IMR-90 (cell line): ENCODE measurements around the gene FABP7. TPM values are rescaled to one million over a fixed set of nuclear protein-coding genes. Genes with fewer than 3 reads are reported as not detected.

ENCODE experiments used
- ATAC-seq: fragments of 200-7000 bp; cut with Tn5 transposase; 2 replicates; pipeline ENCODE4 v1.9.1; 2020; ENCODE audit warnings: low read depth, mild to moderate bottlenecking, moderate library complexity
- BruUV-seq: library from RNA; stranded (reverse); fragments of 400-500 nt; replicated peaks from 2 replicates; lab custom pipeline; 2021; lab: Mats Ljungman, UMichigan
- CTCF ChIA-PET: fragments of 300-600 bp; formaldehyde crosslinking; extraction: SDS; loops from one replicate; lab custom pipeline; 2021; ENCODE audit warnings: antibody characterized with exemption; lab: Yijun Ruan, JAX
- POLR2A ChIA-PET: fragments of 300-600 bp; sonication (Branson Sonifier 250); formaldehyde crosslinking; loops from one replicate; lab custom pipeline; 2022; ENCODE audit warnings: antibody characterized with exemption; ENCODE audit not compliant: unreplicated experiment; lab: Charles Lee
- DNase-seq: peaks from one replicate; pipeline ENCODE4 v3.0.0; 2013
- H2AFZ ChIP-seq: replicated peaks from 2 replicates; pipeline ENCODE3; 2013; ENCODE audit warnings: low read length, mild to moderate bottlenecking; ENCODE audit not compliant: poor library complexity
- H2AK5ac ChIP-seq: 2 replicates; pipeline ENCODE4 v1.6.1; 2013; ENCODE audit warnings: low read depth, low read length, inconsistent platforms
- H2AK9ac ChIP-seq: replicated peaks from 2 replicates; pipeline ENCODE3; 2013; ENCODE audit warnings: mild to moderate bottlenecking, low read depth, low read length, moderate library complexity; ENCODE audit not compliant: poor library complexity
- H2BK120ac ChIP-seq: 2 replicates; pipeline ENCODE4 v1.6.1; 2013; ENCODE audit warnings: low read depth, low read length, inconsistent platforms
- H2BK15ac ChIP-seq: 3 replicates; pipeline ENCODE4 v1.6.1; 2013; ENCODE audit warnings: low read depth, low read length, inconsistent platforms
- H2BK20ac ChIP-seq: 2 replicates; pipeline ENCODE4 v1.6.1; 2013; ENCODE audit warnings: low read depth, mild to moderate bottlenecking, inconsistent platforms, low read length, moderate library complexity
- H2BK5ac ChIP-seq: 2 replicates; pipeline ENCODE4 v1.6.1; 2013; ENCODE audit warnings: mild to moderate bottlenecking, low read depth, low read length, inconsistent platforms; ENCODE audit not compliant: poor library complexity, severe bottlenecking
- H3K14ac ChIP-seq: replicated peaks from 2 replicates; pipeline ENCODE4 v1.6.1; 2013; ENCODE audit warnings: low read depth, low read length, inconsistent platforms
- H3K18ac ChIP-seq: 2 replicates; pipeline ENCODE4 v1.6.1; 2013; ENCODE audit warnings: low read depth, low read length, control low read depth
- H3K23ac ChIP-seq: 2 replicates; pipeline ENCODE4 v1.6.1; 2013; ENCODE audit warnings: low read depth, low read length, inconsistent platforms
- H3K27ac ChIP-seq: 2 replicates; pipeline ENCODE4 v1.5.1; 2013; ENCODE audit warnings: mild to moderate bottlenecking, control low read depth, low read length; ENCODE audit not compliant: insufficient read depth
- H3K27me3 ChIP-seq: 2 replicates; pipeline ENCODE4 v1.6.1; 2013; ENCODE audit warnings: low read length; ENCODE audit not compliant: control insufficient read depth, insufficient read depth
- H3K36me3 ChIP-seq: 2 replicates; pipeline ENCODE4 v1.6.1; 2013; ENCODE audit warnings: low read length, mixed read lengths; ENCODE audit not compliant: control insufficient read depth, insufficient read depth
- H3K4ac ChIP-seq: 2 replicates; pipeline ENCODE4 v1.6.1; 2013; ENCODE audit warnings: low read depth, low read length, inconsistent platforms
- H3K4me1 ChIP-seq: 2 replicates; pipeline ENCODE4 v1.6.1; 2013; ENCODE audit warnings: low read length, mixed read lengths; ENCODE audit not compliant: control insufficient read depth, insufficient read depth
- H3K4me2 ChIP-seq: 2 replicates; pipeline ENCODE4 v1.6.1; 2013; ENCODE audit warnings: low read depth, mild to moderate bottlenecking, control low read depth, low read length, moderate library complexity
- H3K4me3 ChIP-seq: 2 replicates; pipeline ENCODE4 v1.5.1; 2013; ENCODE audit warnings: low read depth, mild to moderate bottlenecking, control low read depth, low read length, moderate library complexity; ENCODE audit not compliant: insufficient read depth
- H3K56ac ChIP-seq: 2 replicates; pipeline ENCODE4 v1.6.1; 2013; ENCODE audit warnings: low read length, inconsistent platforms; ENCODE audit not compliant: insufficient read depth; ENCODE audit errors: extremely low read depth
- H3K79me1 ChIP-seq, 2 experiments: 2 replicates each; pipeline ENCODE4 v1.6.1; 2013; ENCODE audit warnings: low read length in 2 of 2, inconsistent platforms in 1 of 2, low read depth in 1 of 2
- H3K9ac ChIP-seq: 2 replicates; pipeline ENCODE4 v1.6.1; 2013; ENCODE audit warnings: low read depth, low read length, control low read depth
- H3K9me1 ChIP-seq: 2 replicates; pipeline ENCODE4 v1.6.1; 2013; ENCODE audit warnings: low read length, inconsistent platforms; ENCODE audit not compliant: insufficient read depth
- H3K9me3 ChIP-seq: 2 replicates; pipeline ENCODE4 v1.6.1; 2013; ENCODE audit warnings: low read length; ENCODE audit not compliant: control insufficient read depth, insufficient read depth
- H4K20me1 ChIP-seq: 2 replicates; pipeline ENCODE4 v1.6.1; 2013; ENCODE audit warnings: low read length, inconsistent platforms; ENCODE audit not compliant: insufficient read depth
- H4K5ac ChIP-seq: 2 replicates; pipeline ENCODE4 v1.6.1; 2013; ENCODE audit warnings: mild to moderate bottlenecking, low read depth, low read length, control low read depth
- H4K8ac ChIP-seq, 2 experiments: 2 replicates each; pipeline ENCODE4 v1.6.1; 2013; ENCODE audit warnings: low read depth in 2 of 2, low read length in 2 of 2, control low read depth in 1 of 2, inconsistent platforms in 1 of 2
- H4K91ac ChIP-seq: 2 replicates; pipeline ENCODE4 v1.6.1; 2013; ENCODE audit warnings: low read depth, low read length, inconsistent platforms; ENCODE audit not compliant: insufficient read depth
- BHLHE40 ChIP-seq: fragments of 150-350 bp; IDR thresholded peaks from 2 replicates; pipeline ENCODE4 v1.6.1; 2016; ENCODE audit warnings: mild to moderate bottlenecking, low read depth, low read length
- CEBPB ChIP-seq: IDR thresholded peaks from 2 replicates; pipeline ENCODE4 v1.6.1; 2012; ENCODE audit warnings: low read depth, low read length, improper control_type of control experiment
- CHD1 ChIP-seq: IDR thresholded peaks from 2 replicates; pipeline ENCODE4 v1.6.1; 2012; ENCODE audit warnings: low read depth, low read length, improper control_type of control experiment
- CTCF ChIP-seq: conservative IDR thresholded peaks from 2 replicates; pipeline ENCODE4 v1.5.1; 2012; ENCODE audit warnings: mild to moderate bottlenecking, low read depth, low read length, improper control_type of control experiment
- ELK1 ChIP-seq: fragments of 150-350 bp; IDR thresholded peaks from 2 replicates; pipeline ENCODE4 v1.6.1; 2016; ENCODE audit warnings: low read depth, mild to moderate bottlenecking, low read length, moderate library complexity, borderline replicate concordance
- FOS ChIP-seq: fragments of 150-350 bp; IDR thresholded peaks from 2 replicates; pipeline ENCODE4 v1.6.1; 2016; ENCODE audit warnings: low read depth, low read length
- MAFK ChIP-seq: IDR thresholded peaks from 2 replicates; pipeline ENCODE4 v1.6.1; 2012; ENCODE audit warnings: low read depth, low read length, improper control_type of control experiment
- MAZ ChIP-seq: IDR thresholded peaks from 2 replicates; pipeline ENCODE4 v1.6.1; 2012; ENCODE audit warnings: low read depth, mild to moderate bottlenecking, low read length, improper control_type of control experiment, moderate library complexity, borderline replicate concordance
- MXI1 ChIP-seq: IDR thresholded peaks from 2 replicates; pipeline ENCODE4 v1.6.1; 2012; ENCODE audit warnings: low read depth, mild to moderate bottlenecking, low read length, moderate library complexity, borderline replicate concordance
- NFE2L2 ChIP-seq: fragments of 150-350 bp; IDR thresholded peaks from 2 replicates; pipeline ENCODE4 v1.6.1; 2016; ENCODE audit warnings: low read depth, mild to moderate bottlenecking, low read length
- POLR2A ChIP-seq: IDR thresholded peaks from 2 replicates; pipeline ENCODE4 v1.6.1; 2012; ENCODE audit warnings: mild to moderate bottlenecking, low read depth, low read length
- RAD21 ChIP-seq: IDR thresholded peaks from 2 replicates; pipeline ENCODE4 v1.6.1; 2012; ENCODE audit warnings: low read length, improper control_type of control experiment
- RCOR1 ChIP-seq: IDR thresholded peaks from 2 replicates; pipeline ENCODE4 v1.6.1; 2012; ENCODE audit warnings: mild to moderate bottlenecking, low read length, improper control_type of control experiment; ENCODE audit not compliant: insufficient replicate concordance
- RFX5 ChIP-seq: IDR thresholded peaks from 2 replicates; pipeline ENCODE4 v1.8.0; 2012; ENCODE audit warnings: low read depth, mild to moderate bottlenecking, low read length, moderate library complexity
- SMC3 ChIP-seq: fragments of 150-350 bp; IDR thresholded peaks from 2 replicates; pipeline ENCODE4 v1.6.1; 2016; ENCODE audit warnings: low read depth, mild to moderate bottlenecking, antibody characterized with exemption, low read length, moderate library complexity
- USF2 ChIP-seq: fragments of 150-350 bp; IDR thresholded peaks from 2 replicates; pipeline ENCODE4 v1.6.1; 2017; ENCODE audit warnings: mild to moderate bottlenecking, antibody characterized with exemption, low read length, low read depth
- WGBS, 2 experiments: methylation state at CpG; one replicate each; pipeline versions ENCODE4 v1.1.5 to v1.1.7; 2013; ENCODE audit warnings: missing lambda C conversion rate in 2 of 2; ENCODE audit not compliant: insufficient read length in 1 of 2; ENCODE audit errors: extremely low coverage in 2 of 2; 5-methylcytosine and 5-hydroxymethylcytosine counted together
- dilution Hi-C: fragments of 300-500 bp; cut with HindIII; formaldehyde crosslinking; loops from one replicate; pipeline ENCODE4 v1.14.3; 2018; ENCODE audit warnings: low sequenced_read_pairs; ENCODE audit not compliant: unreplicated experiment
- in situ Hi-C: fragments of 300-500 bp; cut with MboI; formaldehyde crosslinking; loops from 3 replicates; pipeline ENCODE4 v1.14.3; 2019; ENCODE audit warnings: low sequenced_read_pairs, inconsistent platforms, mixed read lengths
- intact Hi-C: fragments of 100-400 bp; cut with micrococcal nuclease; formaldehyde crosslinking; loops from 2 replicates; pipeline ENCODE4 v1.10.0; 2022
- polyA plus RNA-seq, 3 experiments: library from polyadenylated mRNA; depleted of rRNA; stranded (reverse); fragments of >200 nt; gene quantifications; 2 replicates each; pipeline ENCODE4 v1.2.3, GENCODE V29; 2012; ENCODE audit warnings: low replicate concordance in 1 of 3
- total RNA-seq: library from RNA; depleted of rRNA; stranded (reverse); fragments of >200 nt; gene quantifications from 2 replicates; pipeline ENCODE4 v1.2.3, GENCODE V29; 2012

FABP7 gene
- total and polyA plus RNA-seq, 2 of the 4 experiments (the other 2 are of a cell fraction): not detected

- Histone ChIP-seq H3K4me1 (peaks cover 2% of the 10 kb centered on the region; the same call in 1 of the 2 replicates), H3K36me3 (no peaks in the 10 kb centered on the region), H2AK9ac (no peak overlapping the region), H3K4ac (no peak overlapping the region), H2AFZ (no peak overlapping the region), H4K91ac (no peak overlapping the region), H3K27ac (no peak overlapping the region), H3K27me3 (no peaks in the 10 kb centered on the region; the same call in 1 of the 2 replicates), H3K18ac (no peak overlapping the region), H3K9ac (no peak overlapping the region), H4K8ac (no peak overlapping the region), H4K20me1 (no peaks in the 10 kb centered on the region), H2BK20ac (no peak overlapping the region), H3K4me2 (no peak overlapping the region), H2AK5ac (no peak overlapping the region), H3K14ac (no peak overlapping the region), H2BK120ac (no peak overlapping the region), H3K23ac (no peak overlapping the region), H2BK15ac (no peak overlapping the region), H3K9me1 (no peaks in the 10 kb centered on the region), H4K5ac (no peak overlapping the region), H3K4me3 (no peak overlapping the region), H3K9me3 (no peaks in the 10 kb centered on the region), H2BK5ac (no peak overlapping the region), H3K56ac (no peak overlapping the region), H3K79me1 (no peaks in the 10 kb centered on the region)
- WGBS, 2 experiments: no CpG with 5 or more reads among the region's 1 CpG
- intact Hi-C loops: loop anchor here (5.0 kb wide), 1 partner anchor 35 kb away; the partner anchor contains the start of gene SMPDL3A
- TF ChIP-seq CTCF: no peak
- TF ChIP-seq BHLHE40: no peak
- TF ChIP-seq CEBPB: no peak
- TF ChIP-seq MAFK: no peak
- TF ChIP-seq SMC3: no peak
- no peak for TF ChIP-seq POLR2A
- TF ChIP-seq USF2: no peak
- TF ChIP-seq MAZ: no peak
- TF ChIP-seq NFE2L2: no peak
- TF ChIP-seq CHD1: no peak
- TF ChIP-seq RCOR1: no peak
- no peak for TF ChIP-seq MXI1
- TF ChIP-seq ELK1: no peak
- TF ChIP-seq RFX5: no peak
- TF ChIP-seq RAD21: no peak
- TF ChIP-seq FOS: no peak
- dilution Hi-C loops: no loop called here
- DNase-seq (no peak), ATAC-seq (no peak)
- POLR2A ChIA-PET: no interaction called here
- no TSS peak for BruUV-seq
- CTCF ChIA-PET: interaction anchor here (1.9 kb wide), 1 partner anchor 87 kb away, joined by 5 read pairs; no protein-coding TSS in a partner anchor
- in situ Hi-C loops: no loop called here
These were observed 27.1 kb upstream of the FABP7 start for GRCh38 chr6:122752459-122752858.
